ENCODE measurements around the gene RP2.

The RP2 gene

GRCh38 chrX:46803140-46803539 is 33.7 kb upstream of the RP2 start:
- H2AFZ ChIP-seq (ENCODE audit: low read depth, low read length, severe bottlenecking): no peak overlapping the region
- H3K9ac ChIP-seq (ENCODE audit: low read length): no peak overlapping the region
- H3F3A ChIP-seq (ENCODE audit: insufficient read depth): no peaks in the 10 kb centered on the region
- no peak overlapping the region for H3K4me3 ChIP-seq (ENCODE audit: insufficient read depth, low read length, poor library complexity, severe bottlenecking)
- no peaks in the 10 kb centered on the region for H3K9me2 ChIP-seq (replicated peaks; ENCODE audit: insufficient read depth, low read length)
- H3K36me3 ChIP-seq (ENCODE audit: low read length): no peaks in the 10 kb centered on the region
- H3K27ac ChIP-seq (ENCODE audit: low read depth, low read length): no peak overlapping the region
- H4K20me1 ChIP-seq (ENCODE audit: low read depth, low read length): no peaks in the 10 kb centered on the region
- no peak for TF ChIP-seq CTCF (IDR thresholded peaks at IDR 0.05; ENCODE audit: insufficient read depth, low read length, poor library complexity, severe bottlenecking)
- TF ChIP-seq EZH2phosphoT487 (conservative IDR thresholded peaks at IDR 0.05; ENCODE audit: low read length): no peak
- no peaks in the 10 kb centered on the region for H3K79me2 ChIP-seq (ENCODE audit: insufficient read depth, low read length)
- no peaks in the 10 kb centered on the region for H3K27me3 ChIP-seq (ENCODE audit: low read length)
- no peaks in the 10 kb centered on the region for H3K9me3 ChIP-seq (ENCODE audit: insufficient read depth, low read length)
- H3K4me2 ChIP-seq (ENCODE audit: low read depth, low read length, poor library complexity, severe bottlenecking): no peak overlapping the region

- H3K9me3 ChIP-seq (ENCODE audit: insufficient read depth, low read length): no peaks in the 10 kb centered on the region
- H3K9ac ChIP-seq (ENCODE audit: low read length): no peak overlapping the region
- no peaks in the 10 kb centered on the region for H3K27me3 ChIP-seq (ENCODE audit: low read length)
- TF ChIP-seq CTCF (IDR thresholded peaks at IDR 0.05; ENCODE audit: insufficient read depth, low read length, poor library complexity, severe bottlenecking): no peak
- no peak for TF ChIP-seq EZH2phosphoT487 (conservative IDR thresholded peaks at IDR 0.05; ENCODE audit: low read length)
- H3K27ac ChIP-seq (ENCODE audit: low read depth, low read length): no peak overlapping the region
- H3K4me2 ChIP-seq (ENCODE audit: low read depth, low read length, poor library complexity, severe bottlenecking): no peak overlapping the region
- no peaks in the 10 kb centered on the region for H3K36me3 ChIP-seq (ENCODE audit: low read length)
- no peak overlapping the region for H3K4me3 ChIP-seq (ENCODE audit: insufficient read depth, low read length, poor library complexity, severe bottlenecking)
- no peak overlapping the region for H2AFZ ChIP-seq (ENCODE audit: low read depth, low read length, severe bottlenecking)
- no peaks in the 10 kb centered on the region for H4K20me1 ChIP-seq (ENCODE audit: low read depth, low read length)
- no peaks in the 10 kb centered on the region for H3F3A ChIP-seq (ENCODE audit: insufficient read depth)
- H3K9me2 ChIP-seq (replicated peaks; ENCODE audit: insufficient read depth, low read length): no peaks in the 10 kb centered on the region
- H3K79me2 ChIP-seq (ENCODE audit: insufficient read depth, low read length): no peaks in the 10 kb centered on the region
Observed at GRCh38 chrX:46805270-46805669, 31.6 kb upstream of the RP2 start.

GRCh38 chrX:46811121-46811520 is 25.7 kb upstream of the RP2 start:
- H3F3A ChIP-seq (ENCODE audit: insufficient read depth): no peaks in the 10 kb centered on the region

More at GRCh38 chrX:46811121-46811520, 25.7 kb upstream of the RP2 start:
- Histone ChIP-seq H4K20me1 (ENCODE audit: low read depth, low read length) (no peaks in the 10 kb centered on the region), H3K27ac (ENCODE audit: low read depth, low read length) (no peak overlapping the region), H3K36me3 (ENCODE audit: low read length) (no peaks in the 10 kb centered on the region), H3K9ac (ENCODE audit: low read length) (no peak overlapping the region), H3K79me2 (ENCODE audit: insufficient read depth, low read length) (no peaks in the 10 kb centered on the region), H3K4me2 (ENCODE audit: low read depth, low read length, poor library complexity, severe bottlenecking) (no peak overlapping the region), H2AFZ (ENCODE audit: low read depth, low read length, severe bottlenecking) (no peak overlapping the region), H3K9me3 (ENCODE audit: insufficient read depth, low read length) (no peaks in the 10 kb centered on the region), H3K9me2 (replicated peaks; ENCODE audit: insufficient read depth, low read length) (no peaks in the 10 kb centered on the region), H3K27me3 (ENCODE audit: low read length) (no peaks in the 10 kb centered on the region), H3K4me3 (ENCODE audit: insufficient read depth, low read length, poor library complexity, severe bottlenecking) (no peak overlapping the region)
- TF ChIP-seq EZH2phosphoT487 (conservative IDR thresholded peaks at IDR 0.05; ENCODE audit: low read length): no peak
- no peak for TF ChIP-seq CTCF (IDR thresholded peaks at IDR 0.05; ENCODE audit: insufficient read depth, low read length, poor library complexity, severe bottlenecking)
